ENCODE data around the gene SLFNL1.

- TF ChIP-seq CTCF (IDR thresholded peaks at IDR 0.05) (no peak), EZH2 (IDR thresholded peaks at IDR 0.05; ENCODE audit: borderline replicate concordance, insufficient read depth, low read depth, low read length, poor library complexity, severe bottlenecking) (no peak)
These were observed 35.4 kb upstream of the SLFNL1 start for GRCh38 chr1:41056907-41057306.

All from B cell (primary cell).